ENCODE results near the gene TBC1D30. TPM values are rescaled to one million over a fixed set of nuclear protein-coding genes. Genes with fewer than 3 reads are reported as not detected.

TBC1D30 gene
- total and polyA plus RNA-seq, 9 of the 15 experiments (the other 6 are each of a cell fraction or from before 2014, with no cell fraction given) = 0.07 to 0.55 (median 0.20) TPM; not detected in 1

- Histone ChIP-seq H3K4me2 (ENCODE audit: insufficient read depth, low read length) (no peak overlapping the region), H2AFZ (ENCODE audit: low read depth, low read length) (no peak overlapping the region), H3K4me3 (no peak overlapping the region), H3K4me1 (replicated peaks in 1 of 2; ENCODE audit: control insufficient read depth in 2 of 2, insufficient read depth in 2 of 2, low read length in 2 of 2) (no peaks in the 10 kb centered on the region), H3K9me1 (ENCODE audit: control insufficient read depth, insufficient read depth, low read length) (no peaks in the 10 kb centered on the region), H4K20me1 (replicated peaks; ENCODE audit: control insufficient read depth, insufficient read depth, low read length) (no peaks in the 10 kb centered on the region), H3K9me3 (replicated peaks; ENCODE audit: control insufficient read depth, insufficient read depth, low read depth, low read length) (no peaks in the 10 kb centered on the region), H3K79me2 (ENCODE audit: control insufficient read depth, insufficient read depth, low read length) (no peaks in the 10 kb centered on the region), H3K27ac (ENCODE audit: extremely low read depth, low read depth, low read length) (no peak overlapping the region), H3K9ac (ENCODE audit: insufficient read depth in 1 of 2, low read depth in 2 of 2, low read length in 2 of 2) (no peak overlapping the region), H3K36me3 (ENCODE audit: control insufficient read depth, insufficient read depth, low read length) (no peaks in the 10 kb centered on the region), H3K27me3 (ENCODE audit: control insufficient read depth in 2 of 2, insufficient read depth in 2 of 2, low read length in 2 of 2) (peaks cover 6 to 13% of the 10 kb centered on the region in 2 experiments; a peak in 2 of 5 replicates)
- FAIRE-seq (no peak), ATAC-seq (no peak), DNase-seq (ENCODE audit: extremely low read depth in 1 of 4, low spot score in 3 of 4) (no peak)
- intact Hi-C loops (cut with micrococcal nuclease) = no loop called here
- TF ChIP-seq ZNF696 (CRISPR knock-in tag; conservative IDR thresholded peaks at IDR 0.05) = no peak
- TF ChIP-seq RBM22 (IDR thresholded peaks at IDR 0.05; ENCODE audit: low read depth, low read length, poor library complexity, severe bottlenecking) = no peak
- no peak for TF ChIP-seq ZC3H11A (IDR thresholded peaks at IDR 0.05; ENCODE audit: low read depth, low read length)
- TF ChIP-seq ARHGAP35 (IDR thresholded peaks at IDR 0.05; ENCODE audit: partially characterized antibody) = no peak
- no peak for TF ChIP-seq TBL1XR1 (IDR thresholded peaks at IDR 0.05; ENCODE audit: low read length in 2 of 2)
- ChIA-PET POLR2A (interaction anchor here (0.6 kb wide), 1 partner anchor 510 kb away, joined by 3 read pairs; no protein-coding TSS in a partner anchor), CTCF (ENCODE audit: low intra/inter-chr PET ratio) (no interaction called here)
- BruUV-seq (replicated peaks) = no TSS peak
- in situ Hi-C loops (cut with MboI) = no loop called here
Observed at GRCh38 chr12:64840119-64840518, 15.7 kb downstream of the TBC1D30 start.

GRCh38 chr12:64840949-64841717, 16.7 kb downstream of the TBC1D30 start:
- intact Hi-C loops (cut with micrococcal nuclease) = no loop called here
- Histone ChIP-seq H3K4me2 (ENCODE audit: insufficient read depth, low read length) (no peak overlapping the region), H3K4me3 (no peak overlapping the region), H2AFZ (ENCODE audit: low read depth, low read length) (no peak overlapping the region), H3K9me1 (ENCODE audit: control insufficient read depth, insufficient read depth, low read length) (no peaks in the 10 kb centered on the region), H3K9ac (ENCODE audit: insufficient read depth in 1 of 2, low read depth in 2 of 2, low read length in 2 of 2) (no peak overlapping the region), H3K36me3 (ENCODE audit: control insufficient read depth, insufficient read depth, low read length) (no peaks in the 10 kb centered on the region), H3K27ac (ENCODE audit: extremely low read depth, low read depth, low read length) (no peak overlapping the region), H3K9me3 (replicated peaks; ENCODE audit: control insufficient read depth, insufficient read depth, low read depth, low read length) (no peaks in the 10 kb centered on the region), H3K79me2 (ENCODE audit: control insufficient read depth, insufficient read depth, low read length) (no peaks in the 10 kb centered on the region), H4K20me1 (replicated peaks; ENCODE audit: control insufficient read depth, insufficient read depth, low read length) (no peaks in the 10 kb centered on the region), H3K4me1 (replicated peaks in 1 of 2; ENCODE audit: control insufficient read depth in 2 of 2, insufficient read depth in 2 of 2, low read length in 2 of 2) (no peaks in the 10 kb centered on the region), H3K27me3 (ENCODE audit: control insufficient read depth in 2 of 2, insufficient read depth in 2 of 2, low read length in 2 of 2) (peaks cover 4 to 13% of the 10 kb centered on the region in 2 experiments; a peak in 2 of 5 replicates)
- in situ Hi-C loops (cut with MboI) = no loop called here
- ChIA-PET CTCF (ENCODE audit: low intra/inter-chr PET ratio) (no interaction called here), POLR2A (interaction anchor here (0.6 kb wide), 2 partner anchors 511 to 819 kb away, joined by 3 to 4 read pairs; no protein-coding TSS in a partner anchor)
- ATAC-seq (no peak), DNase-seq (ENCODE audit: extremely low read depth in 1 of 4, low spot score in 3 of 4) (no peak), FAIRE-seq (no peak)
- no peak for TF ChIP-seq PHF20 (IDR thresholded peaks at IDR 0.05; ENCODE audit: partially characterized antibody)
- TF ChIP-seq MEIS2 (IDR thresholded peaks at IDR 0.05; ENCODE audit: partially characterized antibody) = no peak
- TF ChIP-seq ZNF280B (CRISPR knock-in tag; IDR thresholded peaks at IDR 0.05) = no peak
- TF ChIP-seq ESRRA (IDR thresholded peaks at IDR 0.05; ENCODE audit: borderline replicate concordance, low read depth) = no peak
- no peak for TF ChIP-seq NELFE (IDR thresholded peaks at IDR 0.05; ENCODE audit: insufficient read depth, insufficient read length)
- TF ChIP-seq FIP1L1 (IDR thresholded peaks at IDR 0.05; ENCODE audit: low read depth, low read length, poor library complexity, severe bottlenecking) = no peak
- no peak for TF ChIP-seq KDM1A (IDR thresholded peaks at IDR 0.05)
- no peak for TF ChIP-seq ZNF436 (CRISPR knock-in tag; IDR thresholded peaks at IDR 0.05)
- no peak for TF ChIP-seq ID3 (CRISPR knock-in tag; IDR thresholded peaks at IDR 0.05)
- no peak for TF ChIP-seq ID3 (tag; IDR thresholded peaks at IDR 0.05)
- BruUV-seq (replicated peaks) = no TSS peak
- WGBS (ENCODE audit: insufficient coverage, low coverage, missing lambda C conversion rate) = 0% methylated on average over 5 of the region's 5 CpGs
